NCI-H1694 (cell line): ENCODE measurements around the gene CD6.
A peak's percentile ranks its signal among the peaks of the same experiment; 100 is the strongest.

Experiments used
- DNase-seq: peaks from one replicate; lab custom pipeline; 2025; lab: John Stamatoyannopoulos, UW

CD6 gene

DNA sequence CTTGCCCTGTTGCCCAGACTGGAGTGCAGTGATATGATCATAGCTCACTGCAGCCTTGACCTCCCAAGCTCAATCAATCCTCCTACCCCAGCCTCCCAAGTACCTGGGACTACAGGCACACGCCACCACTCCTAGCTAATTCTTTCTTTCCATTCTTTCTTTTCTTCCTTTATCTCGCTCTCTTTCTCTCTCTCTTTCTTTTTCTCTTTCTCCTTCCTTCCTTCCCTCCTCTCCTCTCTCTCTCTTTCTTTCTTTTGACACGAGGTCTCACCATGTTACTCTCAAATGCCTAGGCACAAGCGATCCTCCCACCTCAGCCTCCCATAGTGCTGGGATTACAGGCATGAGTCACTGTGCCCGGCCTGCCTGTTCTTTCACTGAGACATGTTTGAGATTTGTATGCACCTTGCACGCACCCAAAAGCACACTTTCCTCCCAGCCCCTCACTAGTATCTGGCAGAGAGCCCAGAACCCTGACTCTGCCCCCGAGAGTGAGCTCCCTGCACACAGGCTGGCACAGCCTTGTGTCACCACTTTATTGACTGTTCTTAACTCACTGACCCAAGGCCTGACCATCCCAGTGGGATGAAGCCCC lies 56.8 kb downstream of the CD6 start:
- DNase-seq = no peak

DNA sequence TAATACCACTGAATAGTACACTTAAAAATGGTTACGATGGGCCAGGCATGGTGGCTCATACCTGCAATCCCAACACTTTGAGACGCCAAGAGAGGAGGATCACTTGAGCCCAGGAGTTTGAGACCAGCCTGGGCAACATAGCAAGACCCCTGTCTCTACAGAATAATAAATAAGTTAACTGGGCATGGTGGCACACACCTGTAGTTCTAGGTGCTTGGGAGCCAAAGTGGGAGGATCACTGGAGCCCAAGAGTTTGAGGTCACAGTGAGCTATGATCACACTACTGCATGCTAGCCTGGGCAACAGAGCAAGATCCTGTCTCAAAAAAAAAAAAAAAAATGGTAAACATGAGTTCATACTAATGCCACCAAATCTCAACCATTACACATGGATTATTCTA lies 61.3 kb downstream of the CD6 start:
- DNase-seq = no peak

DNA sequence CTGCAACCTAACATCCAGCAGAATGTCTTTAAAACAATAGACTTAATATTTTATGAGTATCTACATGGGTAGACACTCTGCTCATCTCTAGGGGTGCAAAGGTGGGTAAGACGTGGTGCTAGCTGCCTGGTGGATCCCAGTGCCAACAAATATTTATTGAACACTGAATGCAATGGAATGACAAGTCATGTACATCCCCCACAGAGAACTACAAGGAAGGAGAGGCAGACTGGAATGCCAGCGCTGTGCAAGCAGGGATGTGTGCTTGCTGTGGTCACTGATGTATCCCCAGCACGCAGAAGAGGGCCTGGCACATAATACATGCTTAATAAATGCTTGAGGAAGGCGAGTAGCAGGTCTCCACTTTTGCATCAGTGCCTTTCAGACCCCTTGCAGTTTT lies 61.9 kb downstream of the CD6 start:
- no peak for DNase-seq

DNA sequence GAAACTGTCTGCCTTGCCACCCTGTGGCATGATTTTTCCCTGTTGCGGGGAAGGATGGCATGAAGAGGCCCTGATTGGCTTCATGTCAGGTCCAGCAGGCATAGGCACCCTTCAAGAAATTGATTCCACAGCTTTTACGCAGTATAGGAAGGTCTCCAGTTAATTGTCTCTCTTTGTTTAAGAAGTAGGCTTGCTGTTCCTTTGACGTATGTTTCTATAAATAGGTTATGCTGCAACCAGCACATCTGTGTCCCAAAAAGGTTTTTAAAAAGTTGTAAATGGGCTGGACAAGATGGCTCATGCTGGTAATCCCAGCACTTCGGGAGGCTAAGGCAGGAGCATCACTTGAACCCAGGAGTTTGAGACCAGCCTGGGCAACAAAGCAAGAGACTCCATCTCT lies 62.6 kb downstream of the CD6 start:
- no peak for DNase-seq

DNA sequence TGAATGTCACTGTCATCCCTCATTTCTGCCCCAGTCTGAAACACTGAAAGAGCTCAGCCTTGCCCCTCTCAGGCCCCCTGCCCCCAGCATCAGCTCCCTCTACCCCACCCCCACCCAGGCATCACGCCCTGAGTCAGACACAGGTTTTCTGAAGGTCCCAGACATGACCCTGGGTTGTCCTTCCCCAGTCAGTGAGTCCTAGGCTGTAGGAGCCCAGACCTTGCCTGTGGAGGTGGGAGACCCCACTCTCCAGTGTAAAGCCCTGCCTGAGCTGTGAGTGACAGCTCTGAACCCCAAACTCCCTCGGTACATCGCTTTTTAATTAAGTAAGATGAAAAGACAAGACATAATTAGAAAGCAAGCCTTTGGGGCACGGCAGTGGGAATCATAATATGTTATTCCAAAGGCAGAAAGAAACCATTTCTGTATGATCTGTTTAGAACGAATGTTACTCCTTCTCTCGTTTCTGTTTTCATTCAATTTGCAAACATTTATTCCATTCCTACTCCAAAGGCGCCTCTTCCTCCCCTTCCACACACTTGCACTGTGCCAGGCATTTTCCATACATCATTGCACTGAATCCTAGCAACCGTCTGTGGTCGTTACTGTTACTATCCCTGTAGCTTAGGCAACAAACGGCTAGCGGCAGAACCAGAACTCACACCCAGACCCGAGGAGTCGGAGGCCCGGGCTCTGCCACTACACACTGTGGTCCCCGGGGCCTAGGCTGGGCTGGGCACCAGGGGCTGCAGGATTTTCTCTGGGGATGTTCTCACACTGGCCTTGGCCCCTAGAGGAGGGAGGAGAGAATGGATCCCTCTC lies 63.4 kb downstream of the CD6 start:
- peak; percentile 41 for DNase-seq

DNA sequence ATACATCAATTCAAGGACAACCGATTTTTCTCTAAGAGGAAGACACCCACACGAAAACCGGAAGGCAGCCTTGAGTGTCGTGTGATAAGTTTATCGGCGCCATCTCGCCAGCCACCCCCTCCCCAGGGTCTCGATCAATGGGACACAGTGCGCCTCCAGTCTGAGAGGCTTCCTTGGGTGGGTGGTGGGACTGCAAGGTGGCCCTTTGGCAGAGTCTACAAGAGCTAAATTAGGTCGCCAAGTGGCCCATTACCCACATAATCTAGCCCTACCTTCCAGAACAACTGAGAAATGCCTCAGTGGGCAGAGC lies 64.0 kb downstream of the CD6 start:
- DNase-seq = no peak

DNA sequence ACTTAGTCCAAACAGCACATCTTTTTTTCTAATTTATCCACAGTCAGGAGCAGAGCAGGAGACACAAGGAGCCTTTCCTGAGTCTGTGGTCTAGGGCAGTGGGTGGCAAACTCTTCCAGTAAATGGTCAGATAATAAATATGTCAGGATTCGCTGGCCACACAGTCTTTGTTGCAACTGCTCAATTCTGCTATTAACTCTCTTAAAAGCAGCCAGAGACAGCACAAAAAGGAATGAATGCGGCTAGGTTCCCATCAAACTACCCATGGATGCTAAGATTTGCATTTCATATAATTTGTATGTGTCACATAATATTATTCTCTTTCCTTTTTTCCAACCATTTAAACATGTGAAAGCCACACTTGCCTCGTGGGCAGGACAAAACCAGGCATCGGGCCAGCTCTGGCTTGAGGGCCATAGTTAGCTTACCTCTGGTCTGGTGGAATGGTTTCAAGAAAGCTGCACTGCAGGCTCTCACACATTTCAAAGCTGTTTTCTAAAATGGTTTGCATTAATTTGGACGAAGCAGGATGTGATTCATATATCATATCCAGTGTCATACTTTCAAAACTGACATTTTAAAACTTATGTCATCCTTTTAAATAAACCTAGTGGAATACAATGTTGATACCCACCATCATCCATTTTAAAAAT lies 66.1 kb downstream of the CD6 start:
- DNase-seq = no peak

DNA sequence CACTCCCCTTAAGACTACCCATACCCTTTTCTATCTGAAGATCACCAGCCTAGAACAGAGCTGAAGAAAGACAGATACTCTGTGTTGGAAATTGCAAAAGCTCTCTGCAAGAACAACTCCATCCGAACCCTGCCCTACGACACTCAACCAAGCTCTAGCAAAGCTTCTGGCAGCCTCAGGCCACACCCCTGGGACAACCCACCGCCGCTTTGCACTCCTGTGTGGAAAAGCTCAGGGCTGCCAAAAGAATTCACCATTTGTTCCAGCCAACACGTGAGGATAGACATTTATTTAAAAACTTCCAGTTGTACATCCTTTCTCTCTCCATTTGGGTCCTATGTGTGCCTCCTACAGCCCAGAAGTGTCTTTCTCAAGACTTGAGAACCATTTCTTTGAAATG lies 68.4 kb downstream of the CD6 start:
- DNase-seq = no peak

DNA sequence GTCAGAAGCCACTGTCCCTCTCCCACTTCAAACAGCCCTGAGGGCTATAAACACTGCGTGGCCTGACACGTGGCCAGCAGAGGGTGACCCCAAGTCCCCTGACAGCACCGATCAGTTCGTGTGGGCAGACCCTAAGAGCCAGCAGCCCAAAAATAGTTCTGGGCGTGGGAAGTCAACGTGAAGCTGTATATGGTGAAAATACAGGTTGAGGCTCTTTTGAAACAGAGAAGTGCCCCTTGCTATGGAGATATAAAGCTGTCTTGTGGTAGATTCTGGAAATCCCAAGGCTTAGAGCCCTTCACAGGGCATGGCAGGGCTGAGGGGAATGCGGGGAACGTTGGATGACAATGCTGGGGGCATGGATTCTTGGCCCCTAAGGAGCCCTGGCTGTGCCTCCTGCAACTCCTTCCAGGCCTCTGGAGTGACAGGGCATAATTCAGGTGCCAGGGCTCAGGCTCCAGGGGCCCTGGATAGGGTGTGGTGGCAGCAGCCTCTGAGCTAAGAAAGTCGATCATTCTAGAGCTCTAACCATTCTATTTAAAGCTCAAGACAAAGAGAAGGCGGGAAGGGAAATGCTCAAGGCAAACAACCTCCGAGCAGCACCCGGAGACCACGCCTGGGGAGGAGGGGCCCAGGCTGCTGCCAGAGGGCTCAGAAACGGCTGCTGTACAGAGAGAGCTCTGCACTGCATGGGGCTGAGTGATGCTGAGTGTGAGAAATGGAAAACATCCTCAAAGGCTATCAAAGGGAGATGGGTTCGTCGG lies 70.5 kb downstream of the CD6 start:
- peak; percentile 50 for DNase-seq

DNA sequence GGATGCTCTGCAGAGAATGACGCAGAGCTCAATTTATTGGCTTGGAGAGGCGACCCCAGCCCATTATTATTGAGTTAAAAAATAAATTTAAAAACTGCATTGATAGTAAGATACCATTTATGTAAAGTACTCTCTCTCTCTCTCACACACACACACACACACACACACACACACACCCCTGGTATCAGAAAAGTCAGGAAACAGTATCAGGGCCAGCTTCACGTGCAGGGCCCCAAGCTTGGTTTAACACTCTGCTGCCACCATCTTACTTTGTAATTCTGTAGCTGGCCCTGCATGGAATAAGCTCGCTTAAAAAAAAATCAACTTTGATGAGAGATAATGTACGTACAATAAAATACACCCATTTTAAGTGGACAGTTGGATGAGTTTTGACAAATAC lies 71.1 kb downstream of the CD6 start:
- DNase-seq = no peak

DNA sequence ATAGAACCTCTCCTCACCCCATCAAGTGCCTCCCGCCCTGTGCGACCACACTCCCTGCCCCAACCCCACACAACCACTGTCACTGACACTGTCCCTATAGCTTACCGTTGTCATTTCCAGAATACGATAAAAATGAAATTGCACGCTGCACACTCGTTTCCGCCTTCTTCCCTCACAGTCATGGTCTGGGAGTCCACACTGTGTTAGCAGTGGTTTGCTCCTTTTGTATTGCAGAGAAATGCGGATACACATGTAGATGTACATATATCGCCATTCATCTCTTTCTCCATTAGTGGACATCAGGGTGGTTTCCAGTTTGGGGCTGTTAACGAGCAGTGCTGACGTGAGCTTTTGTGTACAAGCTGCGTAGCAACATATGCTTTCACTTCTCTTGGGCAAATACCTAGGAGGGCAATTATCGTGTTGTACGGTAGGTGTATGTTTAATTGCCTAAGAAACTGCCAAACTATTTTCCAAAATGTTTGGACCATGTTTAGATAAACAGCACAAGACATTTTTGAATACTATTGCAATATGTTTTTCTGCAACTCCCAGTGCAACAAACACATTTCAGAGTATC lies 71.6 kb downstream of the CD6 start:
- DNase-seq = no peak

DNA sequence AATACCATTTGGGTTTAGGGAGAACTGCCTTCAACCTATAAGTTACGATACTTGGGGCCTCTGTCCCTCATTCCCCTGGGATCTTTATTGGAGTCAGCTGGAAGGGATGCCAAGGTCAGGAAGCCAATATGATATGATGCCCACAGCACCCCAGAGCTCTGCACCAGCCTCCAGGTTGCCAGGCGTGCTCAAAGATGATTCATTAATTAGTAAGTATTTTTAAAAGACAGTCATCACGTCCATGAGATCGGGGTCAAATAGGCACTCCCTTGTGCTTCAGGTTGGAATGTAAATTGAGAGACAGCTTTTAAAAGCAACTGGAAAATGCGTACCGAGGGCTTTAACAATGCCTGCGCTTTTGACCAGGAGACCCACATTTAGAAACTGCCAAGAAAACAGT lies 73.8 kb downstream of the CD6 start:
- no peak for DNase-seq

DNA sequence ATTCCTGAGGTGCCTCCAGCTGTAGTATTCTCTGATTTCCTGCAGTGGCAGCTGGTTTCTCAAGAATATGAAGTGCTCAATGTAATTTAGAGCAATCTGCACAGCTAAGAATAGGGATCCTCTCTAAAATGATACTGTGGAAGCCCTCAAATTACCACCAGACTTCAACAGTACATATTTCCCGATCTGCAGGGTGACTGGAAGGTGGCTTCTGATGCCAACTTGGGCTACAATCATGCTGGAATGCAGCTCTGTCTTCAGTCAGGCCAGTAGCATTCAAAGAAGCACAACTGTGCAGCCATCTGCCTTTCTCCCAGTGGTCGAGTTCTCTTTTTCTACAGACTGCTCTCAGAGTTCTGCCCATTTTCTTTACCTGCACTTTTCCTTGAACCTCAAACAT lies 75.4 kb downstream of the CD6 start:
- DNase-seq = no peak

DNA sequence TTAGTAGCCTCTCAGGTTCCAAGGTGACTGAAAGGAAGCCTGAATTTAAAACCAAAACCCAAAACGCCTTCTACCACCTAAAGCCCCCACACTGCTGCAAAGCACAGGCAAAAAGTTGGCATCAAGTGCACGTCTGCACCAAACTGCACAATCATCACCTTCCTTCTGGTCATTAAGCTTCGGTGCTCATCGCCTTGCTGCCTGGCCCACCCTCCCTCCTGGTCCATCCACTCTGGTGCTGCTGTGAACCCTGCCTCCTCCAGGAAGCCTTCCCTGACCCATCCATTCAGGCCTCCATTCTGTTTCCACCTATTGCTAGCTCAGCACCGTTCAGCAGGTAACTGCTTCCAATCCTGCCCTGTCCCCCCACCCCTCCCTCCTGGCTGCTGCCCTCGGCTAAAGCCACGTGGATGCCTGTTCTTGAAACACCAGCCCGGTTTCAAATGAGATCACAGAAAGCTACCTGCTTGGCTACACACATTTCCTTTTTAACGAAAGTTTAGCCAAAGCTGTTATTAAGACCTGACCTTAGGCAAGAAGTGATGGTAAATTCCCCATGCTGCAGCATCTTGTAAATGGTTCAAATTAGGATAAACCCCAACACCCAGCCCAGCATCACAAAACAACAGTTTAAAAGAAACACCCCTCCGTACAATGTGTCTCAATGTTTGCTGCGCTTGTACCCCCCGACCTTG lies 77.0 kb downstream of the CD6 start:
- no peak for DNase-seq

DNA sequence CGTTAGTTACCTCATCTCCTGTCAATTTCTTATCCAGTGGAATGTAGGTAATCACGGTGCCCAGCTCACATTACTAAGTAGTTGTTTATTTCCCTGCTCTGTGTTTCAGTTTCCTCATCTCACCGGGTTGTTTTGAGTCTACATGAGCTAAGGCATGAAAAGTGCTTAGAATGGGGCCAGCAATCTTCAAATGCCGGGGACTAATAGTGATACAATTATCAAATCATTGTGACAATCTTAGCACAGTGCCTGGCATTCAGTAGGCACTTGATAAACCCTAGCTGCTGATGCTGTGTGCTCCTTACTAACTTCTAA lies 77.5 kb downstream of the CD6 start:
- DNase-seq = no peak

DNA sequence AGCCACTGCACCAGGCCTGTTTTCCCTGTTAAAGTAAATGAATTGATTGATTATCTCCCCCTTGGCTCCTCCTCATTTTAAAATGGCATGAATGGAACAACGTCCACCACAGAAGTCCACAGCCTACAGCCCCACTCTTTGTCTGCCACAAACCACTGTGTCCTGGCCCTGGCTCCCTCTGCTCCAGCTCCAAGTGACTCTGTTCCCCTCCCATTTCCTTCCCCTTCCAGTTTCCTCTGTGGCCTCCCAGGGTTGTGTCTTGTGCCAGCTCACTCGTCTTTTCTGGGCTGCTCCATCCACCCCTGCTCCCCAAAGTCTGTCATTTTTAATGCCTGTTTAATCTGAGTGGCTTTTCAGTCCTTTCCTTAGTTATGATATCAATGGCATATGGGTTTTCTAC lies 78.4 kb downstream of the CD6 start:
- DNase-seq = no peak

DNA sequence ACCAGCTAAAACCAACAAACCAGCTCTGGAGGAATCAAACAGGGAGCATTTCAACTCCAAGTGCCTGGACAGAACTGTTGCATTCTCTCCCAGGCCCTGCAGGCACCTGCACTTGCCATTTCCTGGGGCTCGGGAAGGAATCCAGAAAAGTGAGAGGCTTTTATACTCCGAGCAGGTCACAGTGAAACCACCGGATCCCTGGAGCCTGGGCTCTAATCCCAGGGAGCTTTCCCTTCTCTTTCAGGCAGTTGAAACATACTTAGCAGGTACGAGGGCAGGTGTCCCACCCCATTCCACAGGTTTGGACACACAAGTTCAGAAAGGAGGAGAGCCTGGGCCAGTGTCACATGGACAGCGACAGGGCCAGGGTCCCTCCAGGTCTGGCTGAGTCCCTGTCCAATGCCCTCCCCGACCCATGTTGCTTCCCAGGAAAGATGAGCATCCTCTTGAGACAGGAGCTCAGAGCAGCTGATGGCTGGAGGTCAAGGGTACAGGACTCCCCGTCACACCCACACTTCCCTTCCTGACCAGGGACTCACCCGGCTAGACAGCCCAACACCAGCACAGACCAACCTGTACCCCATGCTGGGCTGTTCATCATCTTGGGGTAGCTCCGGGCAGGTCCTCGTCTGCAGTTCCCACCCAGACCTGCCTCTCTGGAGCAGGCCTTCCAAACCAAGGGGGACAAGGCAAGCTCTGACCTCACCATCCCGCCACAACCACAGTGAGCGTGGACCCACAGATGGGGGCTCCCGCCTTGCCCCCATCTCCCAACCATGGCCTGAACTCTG lies 80.9 kb downstream of the CD6 start:
- DNase-seq = no peak

DNA sequence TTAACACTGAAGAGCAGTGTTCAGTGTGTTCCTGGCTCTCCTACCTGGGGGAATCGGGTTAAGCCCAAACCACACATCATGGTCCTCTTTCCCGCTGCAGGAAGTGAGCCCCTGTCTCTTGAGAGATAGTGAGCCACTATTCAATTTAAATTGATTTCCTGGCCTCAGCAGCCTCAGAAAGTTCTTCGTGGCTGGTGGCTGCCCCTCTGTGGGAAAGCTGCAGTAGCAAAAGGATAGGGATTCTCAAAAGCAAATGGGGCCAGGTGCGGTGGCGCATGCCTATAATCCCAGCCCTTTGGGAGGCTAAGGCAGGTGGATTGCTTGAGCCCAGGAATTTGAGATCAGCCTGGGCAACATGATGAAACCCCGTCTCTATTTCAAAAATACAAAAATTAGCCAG lies 81.7 kb downstream of the CD6 start:
- no peak for DNase-seq

DNA sequence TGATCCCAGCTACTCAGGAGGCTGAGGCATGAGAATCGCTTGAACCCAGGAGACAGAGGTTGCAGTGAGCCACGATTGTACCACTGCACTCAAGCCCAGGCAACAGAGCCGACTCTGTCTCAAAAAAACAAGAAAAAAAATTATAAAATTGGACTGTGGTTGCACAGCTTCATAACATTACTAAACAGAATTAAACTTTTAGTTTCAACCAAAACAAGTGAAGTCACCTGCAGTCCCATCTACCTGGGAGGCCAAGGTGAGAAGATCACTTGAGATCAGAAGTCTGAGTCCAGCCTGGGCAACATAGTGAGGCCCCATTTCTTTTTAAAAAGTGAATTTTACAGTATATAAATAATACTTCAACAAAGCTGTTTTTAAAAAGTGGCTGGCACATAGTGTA lies 83.0 kb downstream of the CD6 start:
- no peak for DNase-seq

DNA sequence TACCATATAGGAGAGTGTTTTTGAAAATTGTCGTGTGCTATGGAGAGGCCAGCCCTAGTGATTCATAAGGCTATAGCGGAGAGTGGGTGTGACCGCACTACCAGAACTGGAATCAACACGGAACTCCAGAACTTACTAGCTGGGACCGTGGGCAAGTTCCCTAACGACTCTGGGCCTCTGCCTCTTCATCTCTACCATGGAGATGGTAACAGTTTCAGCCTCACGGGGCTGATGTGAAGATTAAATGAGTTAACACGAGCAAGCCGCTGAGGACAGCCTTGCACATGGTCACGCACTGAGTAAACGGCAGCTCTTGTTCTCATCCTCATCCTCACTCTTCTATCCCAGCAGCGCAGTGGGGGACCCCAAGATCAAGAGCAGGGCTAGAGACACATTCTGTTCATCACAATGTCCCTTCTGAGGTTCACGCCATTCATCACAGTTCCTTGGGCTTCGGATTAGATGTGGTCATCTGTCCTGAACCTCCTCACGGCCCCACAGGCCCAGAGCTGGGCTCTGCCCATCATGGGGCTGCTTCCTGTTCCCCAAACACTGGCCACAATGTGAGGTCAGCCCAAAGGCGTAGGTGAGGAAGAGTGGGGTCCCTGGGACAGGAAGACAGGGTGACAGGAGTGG lies 83.6 kb downstream of the CD6 start:
- DNase-seq = no peak

DNA sequence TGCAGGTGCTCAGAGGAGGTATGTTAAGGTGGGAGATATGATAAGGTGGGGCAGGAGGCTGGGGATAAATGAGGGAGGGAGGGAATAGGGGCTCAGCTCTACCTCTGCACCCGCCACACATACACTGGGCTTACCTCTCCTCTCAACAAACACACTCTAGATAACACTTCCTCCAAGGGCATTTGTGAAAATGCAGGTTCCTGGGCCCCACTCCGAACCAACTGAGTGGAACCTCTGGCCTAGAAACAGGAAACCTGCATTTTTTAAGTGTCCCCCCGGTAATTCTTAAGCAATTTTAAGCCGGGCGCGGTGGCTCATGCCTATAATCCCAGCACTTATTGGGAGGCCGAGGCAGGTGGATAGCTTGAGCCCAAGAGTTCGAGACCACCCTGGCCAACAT lies 84.3 kb downstream of the CD6 start:
- DNase-seq = no peak
